Right lobe of liver (tissue), 6 donors: Measurements from ENCODE around the gene IGF1R. TPM values are rescaled to one million over a fixed set of nuclear protein-coding genes. Genes with fewer than 3 reads are reported as not detected.

Experiments used
- ATAC-seq, 4 donors: fragments of 200-7000 bp; cut with Tn5 transposase; one replicate each; pipeline ENCODE4 v1.9.1; 2020; ENCODE audit warnings: mild to moderate bottlenecking in 4 of 4, moderate library complexity in 4 of 4
- DNase-seq, 3 donors: peaks; one replicate each; pipeline ENCODE4 v3.0.0-alpha.2; 2020
- H3K27ac ChIP-seq, 3 donors: fragments of 200-600 bp; one replicate each; pipeline ENCODE4 v1.8.0; 2022
- H3K27me3 ChIP-seq, 2 donors: fragments of 200-600 bp; one replicate each; pipeline ENCODE4 v1.8.0; 2022
- H3K36me3 ChIP-seq, 4 donors: fragments of 200-600 bp; sonication (generic) in 1 of 4; one replicate each; pipeline versions ENCODE4 v1.5.1 to v1.8.0; 2017 to 2022; ENCODE audit warnings: control low read depth in 1 of 4
- H3K4me1 ChIP-seq, 4 donors: fragments of 200-600 bp; sonication (generic) in 1 of 4; one replicate each; pipeline versions ENCODE4 v1.5.1 to v1.8.0; 2017 to 2022; ENCODE audit warnings: control low read depth in 1 of 4
- H3K4me3 ChIP-seq, 3 donors: fragments of 200-600 bp; one replicate each; pipeline ENCODE4 v1.8.0; 2022
- H3K9me3 ChIP-seq, 4 donors: fragments of 200-600 bp; sonication (generic) in 1 of 4; one replicate each; pipeline versions ENCODE4 v1.5.1 to v1.8.0; 2017 to 2022; ENCODE audit warnings: control low read depth in 1 of 4
- POLR2A ChIP-seq: fragments of 450-650 bp; IDR thresholded peaks from one replicate; pipeline ENCODE4 v1.6.1; 2017; ENCODE audit warnings: antibody characterized with exemption, mild to moderate bottlenecking
- WGBS: methylation state at CpG from one replicate; pipeline ENCODE4 v1.1.6; 2018; ENCODE audit warnings: low coverage, low lambda C conversion rate; ENCODE audit not compliant: insufficient coverage; ENCODE audit errors: missing lambda C conversion rate; 5-methylcytosine and 5-hydroxymethylcytosine counted together
- intact Hi-C, 2 donors: fragments of 100-400 bp; cut with DNase I; formaldehyde crosslinking; loops; one replicate each; pipeline versions ENCODE4 v1.11.2 to v1.14.1; 2022
- total RNA-seq, 6 experiments: library from RNA; depleted of rRNA in 2 of 6; stranded (reverse); fragments of >200 nt in 2 of 6; fragmentation: NEBNext Ultra II Directional in 3 of 6; extraction: Animal tissue kit (Norgen Biotek cat#: 25700) in 3 of 6; gene quantifications; one replicate each; pipeline versions ENCODE4 v1.1.0 to v1.2.4, GENCODE V29; 2016 to 2023
- TF ChIP-seq, protein P1 (sequence below), 4 donors: fragments of 200-600 bp in 3 of 4; fragments of 450-650 bp in 1 of 4; IDR thresholded peaks; one replicate each; pipeline versions ENCODE4 v1.5.1 to v1.8.0; 2016 to 2022; ENCODE audit warnings: antibody characterized with exemption in 4 of 4, mild to moderate bottlenecking in 2 of 4
- donor health status: DM: no; HTN: yes; CAD: no.
- donor health status: DM: no; HTN: no; CAD: no.
- donor health status: DM: no; HTN: no; CAD: no.
- donor health status: DM: no; HTN: yes; CAD: no.
- donor health status: DM: no; HTN: yes; CAD: no.

Gene IGF1R
- total RNA-seq, 6 experiments from 2014 or later, result 2.5 to 5.3 (median 3.8) TPM

DNA sequence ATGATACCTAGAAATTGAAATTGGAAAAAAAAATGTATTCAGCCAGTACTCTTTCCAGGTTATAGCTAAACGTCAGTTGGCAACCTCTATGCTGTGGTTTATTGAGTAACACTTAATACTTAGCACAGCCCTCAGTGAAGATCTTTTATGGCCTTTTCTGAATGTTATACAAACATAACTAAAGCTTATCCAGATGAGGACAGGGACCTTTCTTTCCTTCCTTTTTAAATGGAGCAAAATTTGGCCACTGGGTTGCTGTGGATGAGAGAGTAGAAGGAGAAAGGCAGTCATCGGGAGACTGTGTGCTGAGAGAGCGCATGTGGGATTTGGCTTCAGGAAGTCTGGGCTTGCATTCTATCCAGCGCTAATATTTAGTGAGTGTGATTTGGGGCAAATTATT is 36.1 kb downstream of the IGF1R start:
- Histone ChIP-seq H3K4me3 (no peak overlapping the region), H3K36me3 (no peaks in the 10 kb centered on the region), H3K9me3 (no peaks in the 10 kb centered on the region), H3K27ac (no peak overlapping the region), H3K4me1 (no peaks in the 10 kb centered on the region), H3K27me3 (no peaks in the 10 kb centered on the region)
- no peak for DNase-seq
- peak in 1 of 4 donors; percentile 42 for ATAC-seq
- intact Hi-C loops, result no loop called here
- no peak for TF ChIP-seq POLR2A
- TF ChIP-seq, protein P1, sequence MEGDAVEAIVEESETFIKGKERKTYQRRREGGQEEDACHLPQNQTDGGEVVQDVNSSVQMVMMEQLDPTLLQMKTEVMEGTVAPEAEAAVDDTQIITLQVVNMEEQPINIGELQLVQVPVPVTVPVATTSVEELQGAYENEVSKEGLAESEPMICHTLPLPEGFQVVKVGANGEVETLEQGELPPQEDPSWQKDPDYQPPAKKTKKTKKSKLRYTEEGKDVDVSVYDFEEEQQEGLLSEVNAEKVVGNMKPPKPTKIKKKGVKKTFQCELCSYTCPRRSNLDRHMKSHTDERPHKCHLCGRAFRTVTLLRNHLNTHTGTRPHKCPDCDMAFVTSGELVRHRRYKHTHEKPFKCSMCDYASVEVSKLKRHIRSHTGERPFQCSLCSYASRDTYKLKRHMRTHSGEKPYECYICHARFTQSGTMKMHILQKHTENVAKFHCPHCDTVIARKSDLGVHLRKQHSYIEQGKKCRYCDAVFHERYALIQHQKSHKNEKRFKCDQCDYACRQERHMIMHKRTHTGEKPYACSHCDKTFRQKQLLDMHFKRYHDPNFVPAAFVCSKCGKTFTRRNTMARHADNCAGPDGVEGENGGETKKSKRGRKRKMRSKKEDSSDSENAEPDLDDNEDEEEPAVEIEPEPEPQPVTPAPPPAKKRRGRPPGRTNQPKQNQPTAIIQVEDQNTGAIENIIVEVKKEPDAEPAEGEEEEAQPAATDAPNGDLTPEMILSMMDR (IDR thresholded peaks at IDR 0.05), result no peak
- WGBS, result 26% methylated on average over 4 of the region's 4 CpGs

DNA sequence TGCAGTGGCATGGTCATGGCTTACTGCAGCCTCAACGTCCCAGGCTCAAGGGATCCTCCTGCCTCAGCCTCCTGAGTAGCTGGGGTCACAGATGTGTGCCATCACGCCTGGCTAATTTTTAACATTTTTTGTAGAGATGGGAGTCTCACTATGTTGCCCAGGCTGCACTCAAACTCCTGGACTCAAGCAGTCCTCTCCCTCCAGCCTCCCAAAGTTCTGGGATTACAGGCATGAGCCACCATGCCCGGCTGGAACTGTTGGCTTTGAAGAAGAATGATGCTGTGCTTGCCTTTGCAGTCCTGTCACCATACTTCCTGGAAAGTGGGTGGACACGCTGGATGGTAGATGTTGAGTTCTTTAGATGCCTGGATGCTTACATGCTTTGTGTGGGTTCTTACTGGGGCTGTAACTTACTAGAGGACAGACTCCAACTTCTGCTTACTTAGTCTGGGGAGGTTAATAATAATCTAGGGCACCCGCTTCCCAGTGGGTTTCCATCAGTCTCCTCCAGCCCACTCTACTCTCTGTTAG is 36.7 kb downstream of the IGF1R start:
- 28% methylated on average over 2 of the region's 5 CpGs for WGBS
- TF ChIP-seq, protein P1 (IDR thresholded peaks at IDR 0.05), result no peak
- no peak for TF ChIP-seq POLR2A
- H3K27ac ChIP-seq, result no peak overlapping the region
- ATAC-seq, result no peak
- no peak for DNase-seq
- intact Hi-C loops, result no loop called here
- no peak overlapping the region for H3K4me3 ChIP-seq
- no peaks in the 10 kb centered on the region for H3K4me1 ChIP-seq
- no peaks in the 10 kb centered on the region for H3K36me3 ChIP-seq
- no peaks in the 10 kb centered on the region for H3K27me3 ChIP-seq
- H3K9me3 ChIP-seq, result no peaks in the 10 kb centered on the region

DNA sequence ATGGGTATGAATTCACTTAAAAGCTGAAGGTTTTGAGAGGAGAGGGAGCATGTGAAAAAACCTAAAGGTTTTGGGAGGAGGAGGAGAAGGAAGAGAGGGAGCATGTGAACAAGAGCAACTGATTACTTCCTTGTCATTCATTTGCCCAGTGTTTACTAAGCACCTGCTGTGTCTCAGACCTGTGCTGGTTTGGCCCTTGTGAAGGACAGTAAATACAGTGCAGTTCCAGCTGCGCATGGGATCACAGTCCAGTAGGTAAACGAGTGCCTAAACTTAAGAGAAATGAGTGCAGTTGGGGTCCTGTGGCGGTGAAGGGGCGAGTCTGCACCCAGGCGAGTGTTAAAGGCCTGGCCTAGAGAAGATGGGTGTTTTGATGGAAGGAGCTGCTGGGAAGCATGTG is 38.6 kb downstream of the IGF1R start:
- H3K4me3 ChIP-seq, result no peak overlapping the region
- H3K36me3 ChIP-seq, result no peaks in the 10 kb centered on the region
- H3K27me3 ChIP-seq, result no peaks in the 10 kb centered on the region
- DNase-seq (no peak), ATAC-seq (peak in 1 of 4 donors; percentile 51)
- TF ChIP-seq, protein P1 (IDR thresholded peaks at IDR 0.05), result no peak
- no peak for TF ChIP-seq POLR2A
- no peak overlapping the region for H3K27ac ChIP-seq
- WGBS, result 59% methylated on average over 5 of the region's 5 CpGs
- H3K4me1 ChIP-seq, result no peaks in the 10 kb centered on the region
- H3K9me3 ChIP-seq, result no peaks in the 10 kb centered on the region
- intact Hi-C loops, result no loop called here

DNA sequence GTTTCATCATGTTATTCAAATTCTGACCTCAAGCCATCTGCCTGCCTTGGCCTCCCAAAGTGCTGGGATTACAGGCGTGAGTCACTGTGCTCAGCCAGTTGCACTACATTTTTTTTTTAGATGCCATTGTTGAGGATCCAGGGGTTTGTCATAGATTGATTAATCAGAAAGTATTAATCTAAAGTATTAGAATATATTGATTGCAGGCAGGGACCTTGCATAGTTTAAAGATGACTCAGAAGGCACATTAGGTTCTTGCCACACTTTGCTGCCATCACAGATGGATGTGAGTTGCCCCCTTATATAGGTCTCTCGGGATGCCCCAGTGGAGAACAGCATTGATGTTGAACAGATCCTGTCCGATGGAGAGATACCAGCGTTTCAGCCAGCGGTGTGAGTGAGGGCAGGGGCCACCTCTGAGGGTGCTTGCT is 41.1 kb downstream of the IGF1R start:
- peak in 1 of 4 donors; percentile 16 for ATAC-seq
- Histone ChIP-seq H3K4me1 (no peaks in the 10 kb centered on the region), H3K4me3 (no peak overlapping the region), H3K36me3 (no peaks in the 10 kb centered on the region), H3K9me3 (no peaks in the 10 kb centered on the region), H3K27ac (no peak overlapping the region), H3K27me3 (no peaks in the 10 kb centered on the region)
- no peak for TF ChIP-seq POLR2A
- TF ChIP-seq, protein P1 (IDR thresholded peaks at IDR 0.05), result no peak
- WGBS, result 61% methylated on average over 3 of the region's 5 CpGs
- intact Hi-C loops, result no loop called here
- no peak for DNase-seq
